Psoas muscle (tissue), 8 donors: ENCODE measurements around the gene MRAS. TPM values are rescaled to one million over a fixed set of nuclear protein-coding genes. Genes with fewer than 3 reads are reported as not detected.

Experiments used
- ATAC-seq, 4 donors: fragments of 200-7000 bp; cut with Tn5 transposase; one replicate each; pipeline ENCODE4 v1.9.1; 2020; ENCODE audit warnings: moderate library complexity in 3 of 4, mild to moderate bottlenecking in 2 of 4
- DNase-seq, 2 donors: peaks; one replicate each; pipeline ENCODE4 v3.0.0-alpha.2; 2020
- H3K27ac ChIP-seq: fragments of 200-600 bp; one replicate; pipeline ENCODE4 v1.8.0; 2022
- H3K27me3 ChIP-seq, 3 donors: fragments of 200-600 bp in 1 of 3; one replicate each; pipeline versions ENCODE4 v1.6.1 to v1.8.0; 2013 to 2022; ENCODE audit warnings: low read length in 2 of 3, mild to moderate bottlenecking in 2 of 3, moderate library complexity in 1 of 3; ENCODE audit not compliant: insufficient read depth in 3 of 3
- H3K36me3 ChIP-seq, 2 donors: fragments of 200-600 bp in 1 of 2; one replicate each; pipeline versions ENCODE4 v1.6.1 to v1.8.0; 2013 to 2022; ENCODE audit warnings: low read depth in 1 of 2, mild to moderate bottlenecking in 1 of 2, moderate library complexity in 1 of 2; ENCODE audit not compliant: insufficient read depth in 1 of 2
- H3K4me1 ChIP-seq: fragments of 200-600 bp; one replicate; pipeline ENCODE4 v1.8.0; 2022
- H3K4me3 ChIP-seq: fragments of 200-600 bp; one replicate; pipeline ENCODE4 v1.8.0; 2022; ENCODE audit warnings: mild to moderate bottlenecking
- H3K9me3 ChIP-seq: fragments of 200-600 bp; one replicate; pipeline ENCODE4 v1.8.0; 2022
- WGBS, 3 donors: extraction: QIAGEN DNeasy Blood & Tissue Kit; methylation state at CpG; one replicate each; pipeline versions ENCODE4 v1.1.6 to v1.1.7; 2013; 5-methylcytosine and 5-hydroxymethylcytosine counted together
- intact Hi-C, 2 donors: fragments of 100-400 bp; cut with DNase I; formaldehyde crosslinking; loops; one replicate each; pipeline versions ENCODE4 v1.11.0 to v1.14.2; 2022
- polyA plus RNA-seq, 3 donors: library from polyadenylated mRNA; stranded (reverse); fragments of 200-250 nt; gene quantifications; one replicate each; pipeline ENCODE4 v1.2.3, GENCODE V29; 2013
- total RNA-seq, 4 donors: library from RNA; stranded (reverse); fragmentation: NEBNext Ultra II Directional in 2 of 4; extraction: Animal tissue kit (Norgen Biotek cat#: 25700) in 2 of 4; gene quantifications; one replicate each; pipeline versions ENCODE4 v1.2.1 to v1.2.4, GENCODE V29; 2021 to 2023
- TF ChIP-seq, protein P1 (sequence below): fragments of 200-600 bp; IDR thresholded peaks from one replicate; pipeline ENCODE4 v1.8.0; 2022; ENCODE audit warnings: antibody characterized with exemption
- donor health status: healthy with polysubstance abuse.
- donor health status: DM: no; HTN: no; CAD: no; lungs with moderate emphysema.
- donor health status: Bipolar disorder and iron deficiency.
- donor health status: healthy.
- donor health status: DM: yes; HTN: yes; CAD: no.
- donor health status: DM: no; HTN: no; CAD: no.
- donor health status: DM: no; HTN: no; CAD: no.
- donor health status: DM: yes; HTN: yes; CAD: no.

The MRAS gene
- total and polyA plus RNA-seq, 7 donors, result 43.8 to 166 (median 107) TPM

DNA sequence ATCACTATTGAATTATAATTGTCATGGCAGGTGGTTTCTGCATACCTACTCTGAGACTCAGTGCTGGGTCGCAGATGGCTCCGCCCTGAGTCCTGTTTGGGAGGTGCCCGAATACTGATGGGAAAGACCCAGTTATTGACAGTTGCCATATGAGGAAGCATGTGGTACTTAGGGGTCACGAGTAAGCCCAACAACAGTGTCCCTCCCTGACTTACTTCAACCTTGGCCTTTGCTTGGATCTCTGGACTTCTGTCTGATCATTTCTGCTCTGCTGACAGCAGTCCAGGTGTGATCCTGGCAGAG lies 16.8 kb downstream of the MRAS start:
- 92 to 98% (median 94%) methylated on average over 4 of the region's 4 CpGs for WGBS, 3 donors
- intact Hi-C loops, result no loop called here
- TF ChIP-seq, protein P1, sequence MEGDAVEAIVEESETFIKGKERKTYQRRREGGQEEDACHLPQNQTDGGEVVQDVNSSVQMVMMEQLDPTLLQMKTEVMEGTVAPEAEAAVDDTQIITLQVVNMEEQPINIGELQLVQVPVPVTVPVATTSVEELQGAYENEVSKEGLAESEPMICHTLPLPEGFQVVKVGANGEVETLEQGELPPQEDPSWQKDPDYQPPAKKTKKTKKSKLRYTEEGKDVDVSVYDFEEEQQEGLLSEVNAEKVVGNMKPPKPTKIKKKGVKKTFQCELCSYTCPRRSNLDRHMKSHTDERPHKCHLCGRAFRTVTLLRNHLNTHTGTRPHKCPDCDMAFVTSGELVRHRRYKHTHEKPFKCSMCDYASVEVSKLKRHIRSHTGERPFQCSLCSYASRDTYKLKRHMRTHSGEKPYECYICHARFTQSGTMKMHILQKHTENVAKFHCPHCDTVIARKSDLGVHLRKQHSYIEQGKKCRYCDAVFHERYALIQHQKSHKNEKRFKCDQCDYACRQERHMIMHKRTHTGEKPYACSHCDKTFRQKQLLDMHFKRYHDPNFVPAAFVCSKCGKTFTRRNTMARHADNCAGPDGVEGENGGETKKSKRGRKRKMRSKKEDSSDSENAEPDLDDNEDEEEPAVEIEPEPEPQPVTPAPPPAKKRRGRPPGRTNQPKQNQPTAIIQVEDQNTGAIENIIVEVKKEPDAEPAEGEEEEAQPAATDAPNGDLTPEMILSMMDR, result no peak
- H3K36me3 ChIP-seq, result peaks cover 0 to 10% of the 10 kb centered on the region in 2 donors
- no peak overlapping the region for H3K4me3 ChIP-seq
- peaks cover 71% of the 10 kb centered on the region for H3K4me1 ChIP-seq
- H3K9me3 ChIP-seq, result no peaks in the 10 kb centered on the region
- H3K27me3 ChIP-seq, result no peaks in the 10 kb centered on the region
- H3K27ac ChIP-seq, result no peak overlapping the region
- DNase-seq (no peak), ATAC-seq (no peak)

DNA sequence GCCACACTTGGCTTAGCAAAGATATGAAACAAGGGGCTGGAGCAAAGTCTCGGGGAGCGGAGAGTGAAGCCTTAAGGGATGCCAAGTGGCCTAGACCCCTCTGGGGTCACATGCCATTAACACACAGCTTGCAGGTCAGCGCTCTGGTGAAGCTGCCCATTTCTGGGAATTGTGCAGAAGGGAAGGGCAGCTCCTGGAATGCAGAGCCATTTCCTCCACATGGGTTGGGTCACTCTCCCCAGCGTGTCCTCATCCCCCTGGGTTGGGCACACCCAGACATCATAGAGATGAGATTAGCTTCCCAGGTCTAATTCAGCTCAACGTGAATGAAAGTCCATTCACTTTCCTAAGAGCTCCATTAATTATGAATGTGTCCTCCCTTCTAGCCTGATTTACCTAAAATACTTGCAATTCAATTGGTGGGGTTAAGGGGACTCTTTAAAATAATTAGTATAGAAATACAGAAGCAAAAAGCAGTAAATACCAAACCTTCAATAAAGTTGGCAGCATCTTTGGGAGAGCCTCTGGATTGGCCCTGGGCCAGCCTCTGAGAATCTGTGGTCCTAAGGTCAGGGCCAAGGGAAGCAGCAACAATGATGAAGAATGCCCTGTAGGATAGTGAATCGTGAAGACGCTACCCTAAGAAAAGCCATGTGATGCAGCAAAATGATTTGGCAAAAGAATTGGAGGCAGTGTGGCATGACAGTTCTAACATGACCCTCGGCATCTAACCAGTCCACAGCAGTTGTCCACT lies 17.8 kb downstream of the MRAS start:
- peaks cover 0 to 10% of the 10 kb centered on the region in 2 donors for H3K36me3 ChIP-seq
- H3K9me3 ChIP-seq, result no peaks in the 10 kb centered on the region
- H3K4me3 ChIP-seq, result no peak overlapping the region
- 63 to 76% (median 70%) methylated on average over 8 of the region's 8 CpGs for WGBS, 3 donors
- TF ChIP-seq, protein P1, result no peak
- peaks cover 62% of the 10 kb centered on the region for H3K4me1 ChIP-seq
- DNase-seq (no peak), ATAC-seq (no peak)
- H3K27ac ChIP-seq, result no peak overlapping the region
- intact Hi-C loops, result no loop called here
- no peaks in the 10 kb centered on the region for H3K27me3 ChIP-seq

DNA sequence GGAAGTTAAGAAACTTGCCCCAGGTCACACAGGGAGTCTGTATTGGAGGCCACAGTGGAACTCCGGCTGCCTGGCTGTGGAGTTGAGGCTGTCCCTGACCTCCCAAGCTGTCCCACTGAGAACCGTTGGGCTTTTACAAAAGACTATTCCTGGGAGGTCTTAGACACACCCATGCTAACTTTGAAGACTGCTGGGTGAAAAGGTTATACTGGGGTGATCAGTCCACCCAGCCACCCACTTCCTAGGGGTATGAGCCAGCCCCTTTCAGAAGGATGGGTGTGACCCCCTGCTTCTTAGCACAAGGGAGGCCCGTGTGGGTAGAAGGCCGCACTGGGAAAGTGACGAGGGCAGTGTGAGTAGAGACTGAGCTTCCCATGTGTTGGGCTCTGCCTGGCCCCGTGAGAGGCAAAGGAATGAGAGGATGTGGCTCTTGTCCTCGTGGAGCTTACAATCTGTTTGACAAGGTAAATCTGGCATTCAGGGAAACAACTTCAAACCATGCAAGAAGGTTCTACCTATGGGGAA lies 19.0 kb downstream of the MRAS start:
- WGBS, 3 donors, result 81 to 88% (median 86%) methylated on average over 7 of the region's 7 CpGs
- Histone ChIP-seq H3K9me3 (no peaks in the 10 kb centered on the region), H3K36me3 (peaks cover 0 to 3% of the 10 kb centered on the region in 2 donors), H3K4me3 (no peak overlapping the region), H3K27me3 (no peaks in the 10 kb centered on the region), H3K27ac (no peak overlapping the region), H3K4me1 (peaks cover 55% of the 10 kb centered on the region)
- ATAC-seq (no peak), DNase-seq (no peak)
- TF ChIP-seq, protein P1, result no peak
- intact Hi-C loops, result no loop called here

DNA sequence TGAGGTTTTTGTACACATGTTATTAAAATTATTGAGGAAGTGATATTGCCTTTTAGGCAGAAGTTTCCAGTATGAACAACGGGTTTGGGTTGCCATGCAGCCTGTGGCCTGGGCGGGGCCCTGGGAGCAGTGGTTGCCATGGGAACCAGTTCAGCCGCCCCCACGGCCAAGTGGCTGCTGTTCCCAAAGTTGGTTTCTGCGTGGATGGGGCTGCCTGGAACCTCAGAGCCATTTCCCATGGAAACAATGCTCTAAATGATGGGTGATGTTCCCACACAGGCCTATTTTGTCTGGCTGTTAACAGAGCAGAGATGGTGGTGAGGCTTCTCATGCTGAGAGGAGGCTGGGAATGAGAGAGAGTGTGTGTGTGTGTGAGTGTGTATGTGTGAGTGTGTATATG lies 19.5 kb downstream of the MRAS start:
- H3K4me3 ChIP-seq, result no peak overlapping the region
- ATAC-seq (no peak), DNase-seq (peak; percentile 58 to 74)
- H3K36me3 ChIP-seq, result peaks cover 0 to 2% of the 10 kb centered on the region in 2 donors
- H3K27ac ChIP-seq, result no peak overlapping the region
- intact Hi-C loops, result no loop called here
- H3K9me3 ChIP-seq, result no peaks in the 10 kb centered on the region
- H3K27me3 ChIP-seq, result no peaks in the 10 kb centered on the region
- WGBS, 3 donors, result 45 to 61% (median 49%) methylated on average over 5 of the region's 5 CpGs
- H3K4me1 ChIP-seq, result peaks cover 55% of the 10 kb centered on the region
- TF ChIP-seq, protein P1, result no peak
